Kidney (tissue), 22 donors: ENCODE results near the gene GRN. TPM values are rescaled to one million over a fixed set of nuclear protein-coding genes. Genes with fewer than 3 reads are reported as not detected.

ENCODE experiments used
- DNase-seq, 5 donors: peaks; one replicate each; pipeline ENCODE4 v3.0.0-alpha.2; 2013 to 2020
- FAIRE-seq: peaks from 2 replicates; lab custom pipeline; 2012; peaks lifted over from hg19 to GRCh38; lab: Jason Lieb, UNC
- H3K27ac ChIP-seq, 2 donors: one replicate each; pipeline ENCODE4 v1.7.0; 2013; ENCODE audit warnings: low read depth in 2 of 2, low read length in 2 of 2, inconsistent platforms in 1 of 2
- H3K27me3 ChIP-seq: one replicate; pipeline ENCODE4 v1.7.1; 2013; ENCODE audit warnings: low read length, inconsistent platforms; ENCODE audit not compliant: control insufficient read depth, insufficient read depth
- H3K36me3 ChIP-seq, 3 donors: one replicate each; pipeline versions ENCODE4 v1.7.0 to v1.7.1; 2013; ENCODE audit warnings: low read length in 3 of 3, control low read depth in 1 of 3, inconsistent platforms in 1 of 3; ENCODE audit not compliant: insufficient read depth in 3 of 3, control insufficient read depth in 2 of 3
- H3K4me1 ChIP-seq, 3 donors: one replicate each; pipeline versions ENCODE4 v1.7.0 to v1.7.1; 2013; ENCODE audit warnings: low read length in 3 of 3, inconsistent platforms in 1 of 3, low read depth in 1 of 3; ENCODE audit not compliant: control insufficient read depth in 2 of 3, insufficient read depth in 2 of 3
- H3K4me3 ChIP-seq, 3 donors: one replicate each; pipeline versions ENCODE4 v1.7.0 to v1.8.1; 2013; ENCODE audit warnings: low read length in 3 of 3, control low read depth in 1 of 3, inconsistent platforms in 1 of 3
- H3K9ac ChIP-seq, 3 donors: one replicate each; pipeline versions ENCODE4 v1.7.0 to v1.7.1; 2013; ENCODE audit warnings: low read length in 3 of 3, control low read depth in 1 of 3, inconsistent platforms in 1 of 3
- H3K9me3 ChIP-seq, 3 donors: one replicate each; pipeline versions ENCODE4 v1.7.0 to v1.7.1; 2013; ENCODE audit warnings: low read length in 3 of 3, control low read depth in 1 of 3, inconsistent platforms in 1 of 3; ENCODE audit not compliant: control insufficient read depth in 2 of 3, insufficient read depth in 1 of 3
- intact Hi-C: fragments of 100-400 bp; cut with DNase I; formaldehyde crosslinking; loops from one replicate; pipeline ENCODE4 v1.11.1; 2022
- long read RNA-seq, 10 donors: library from polyadenylated mRNA in 1 of 10; unstranded in 1 of 10; transcript quantifications; one replicate each; pipeline ENCODE4 v2.0.0 and lab custom pipeline, GENCODE V29; 2021 to 2026
- polyA plus RNA-seq: library from polyadenylated mRNA; stranded (reverse); fragments of 350-450 nt; fragmentation: Illumina TruSeq; extraction: RNeasy Lipid Tissue Mini Kit (QIAGEN cat#74804); gene quantifications from one replicate; pipeline ENCODE4 v1.2.3, GENCODE V29; 2014; ENCODE audit warnings: low read depth, low replicate concordance; ENCODE audit not compliant: insufficient read depth
- total RNA-seq: library from RNA; stranded (reverse); fragmentation: NEBNext Ultra II Directional; extraction: Animal tissue kit (Norgen Biotek cat#: 25700); gene quantifications from one replicate; pipeline ENCODE4 v1.2.1, GENCODE V29; 2021
- TF ChIP-seq, protein P1 (sequence below): IDR thresholded peaks from 3 replicates; pipeline ENCODE4 v1.5.1; 2012; ENCODE audit warnings: mild to moderate bottlenecking, moderate library complexity, borderline replicate concordance; ENCODE audit not compliant: insufficient read depth; ENCODE audit errors: extremely low read depth
- donor health status: control.
- donor health status: control.
- donor health status: control.
- donor health status: control.
- donor health status: control.
- donor health status: DM: yes; HTN: yes; CAD: no.
- donor health status: Normal renal cell carcinoma (clear cell type).

GRN gene
- total RNA-seq (353 TPM), polyA plus RNA-seq (235 TPM)
- long read RNA-seq, donor 1, transcript GRN-201 (13 exons, 2,342 nt): major isoform, 52 of 94 reads
- long read RNA-seq, donor 1, partial matches to known transcripts: 36 of 94 reads
- long read RNA-seq, donor 1, other reads (novel, unspliced or antisense): 5 of 94 reads
- long read RNA-seq, donor 2, transcript GRN-201 (13 exons, 2,342 nt): major isoform, 48 of 97 reads
- long read RNA-seq, donor 2, partial matches to known transcripts: 45 of 97 reads
- long read RNA-seq, donor 2, other reads (novel, unspliced or antisense): 0 of 97 reads
- long read RNA-seq, donor 3, transcript GRN-201 (13 exons, 2,342 nt): major isoform, 69 of 130 reads
- long read RNA-seq, donor 3, partial matches to known transcripts: 53 of 130 reads
- long read RNA-seq, donor 3, other reads (novel, unspliced or antisense): 5 of 130 reads
- long read RNA-seq, donor 4, transcript GRN-201 (13 exons, 2,342 nt): major isoform, 59 of 86 reads
- long read RNA-seq, donor 4, partial matches to known transcripts: 16 of 86 reads
- long read RNA-seq, donor 4, other reads (novel, unspliced or antisense): 7 of 86 reads
- long read RNA-seq, donor 5, partial matches to known transcripts: 0 of 3 reads
- long read RNA-seq, donor 5, other reads (novel, unspliced or antisense): 0 of 3 reads
- long read RNA-seq, donor 6, transcript GRN-201 (13 exons, 2,342 nt): major isoform, 47 of 77 reads
- long read RNA-seq, donor 6, partial matches to known transcripts: 30 of 77 reads
- long read RNA-seq, donor 6, other reads (novel, unspliced or antisense): 0 of 77 reads
- long read RNA-seq, donor 7, transcript GRN-201 (13 exons, 2,342 nt): major isoform, 161 of 465 reads
- long read RNA-seq, donor 7, partial matches to known transcripts: 279 of 465 reads
- long read RNA-seq, donor 7, other reads (novel, unspliced or antisense): 25 of 465 reads
- long read RNA-seq, donor 8, transcript GRN-201 (13 exons, 2,342 nt): major isoform, 50 of 141 reads
- long read RNA-seq, donor 8, partial matches to known transcripts: 90 of 141 reads
- long read RNA-seq, donor 8, other reads (novel, unspliced or antisense): 0 of 141 reads
- long read RNA-seq, donor 9, transcript GRN-201 (13 exons, 2,342 nt): major isoform, 25 of 48 reads
- long read RNA-seq, donor 9, partial matches to known transcripts: 22 of 48 reads
- long read RNA-seq, donor 9, other reads (novel, unspliced or antisense): 0 of 48 reads
- long read RNA-seq, donor 10, transcript GRN-201 (13 exons, 2,342 nt): major isoform, 37 of 126 reads
- long read RNA-seq, donor 10, partial matches to known transcripts: 86 of 126 reads
- long read RNA-seq, donor 10, other reads (novel, unspliced or antisense): 0 of 126 reads

DNA sequence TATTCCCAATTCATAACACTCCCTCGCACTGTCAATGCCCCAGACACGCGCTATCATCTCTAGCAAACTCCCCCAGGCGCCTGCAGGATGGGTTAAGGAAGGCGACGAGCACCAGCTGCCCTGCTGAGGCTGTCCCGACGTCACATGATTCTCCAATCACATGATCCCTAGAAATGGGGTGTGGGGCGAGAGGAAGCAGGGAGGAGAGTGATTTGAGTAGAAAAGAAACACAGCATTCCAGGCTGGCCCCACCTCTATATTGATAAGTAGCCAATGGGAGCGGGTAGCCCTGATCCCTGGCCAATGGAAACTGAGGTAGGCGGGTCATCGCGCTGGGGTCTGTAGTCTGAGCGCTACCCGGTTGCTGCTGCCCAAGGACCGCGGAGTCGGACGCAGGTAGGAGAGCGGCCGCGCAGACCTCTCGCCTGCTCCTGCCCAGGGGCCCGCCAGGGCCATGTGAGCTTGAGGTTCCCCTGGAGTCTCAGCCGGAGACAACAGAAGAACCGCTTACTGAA lies at the start of gene GRN:
Gene GRN, plus strand, starts transcription at position 364 of the 515 bp plus-strand sequence. CDS start 3,863 bp downstream, outside the sequence.
- H3K4me1 ChIP-seq: peaks cover 0 to 13% (median 0%) of the 10 kb centered on the region in 3 donors
- peak within 1 kb of the TSS; percentile 71 to 77 for H3K27ac ChIP-seq
- DNase-seq (peak; percentile 96 to 100 (median 98)), FAIRE-seq (peak; percentile 92)
- no peaks in the 10 kb centered on the region for H3K27me3 ChIP-seq
- peak within 1 kb of the TSS; percentile 74 to 99 (median 97) for H3K4me3 ChIP-seq
- H3K9me3 ChIP-seq: no peaks in the 10 kb centered on the region
- intact Hi-C loops: no loop called here
- H3K36me3 ChIP-seq: no peaks in the 10 kb centered on the region
- peak within 1 kb of the TSS; percentile 46 to 99 (median 93) for H3K9ac ChIP-seq
- TF ChIP-seq, protein P1, sequence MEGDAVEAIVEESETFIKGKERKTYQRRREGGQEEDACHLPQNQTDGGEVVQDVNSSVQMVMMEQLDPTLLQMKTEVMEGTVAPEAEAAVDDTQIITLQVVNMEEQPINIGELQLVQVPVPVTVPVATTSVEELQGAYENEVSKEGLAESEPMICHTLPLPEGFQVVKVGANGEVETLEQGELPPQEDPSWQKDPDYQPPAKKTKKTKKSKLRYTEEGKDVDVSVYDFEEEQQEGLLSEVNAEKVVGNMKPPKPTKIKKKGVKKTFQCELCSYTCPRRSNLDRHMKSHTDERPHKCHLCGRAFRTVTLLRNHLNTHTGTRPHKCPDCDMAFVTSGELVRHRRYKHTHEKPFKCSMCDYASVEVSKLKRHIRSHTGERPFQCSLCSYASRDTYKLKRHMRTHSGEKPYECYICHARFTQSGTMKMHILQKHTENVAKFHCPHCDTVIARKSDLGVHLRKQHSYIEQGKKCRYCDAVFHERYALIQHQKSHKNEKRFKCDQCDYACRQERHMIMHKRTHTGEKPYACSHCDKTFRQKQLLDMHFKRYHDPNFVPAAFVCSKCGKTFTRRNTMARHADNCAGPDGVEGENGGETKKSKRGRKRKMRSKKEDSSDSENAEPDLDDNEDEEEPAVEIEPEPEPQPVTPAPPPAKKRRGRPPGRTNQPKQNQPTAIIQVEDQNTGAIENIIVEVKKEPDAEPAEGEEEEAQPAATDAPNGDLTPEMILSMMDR: peak; percentile 3

- H3K4me1 ChIP-seq: no peaks in the 10 kb centered on the region
- no peaks in the 10 kb centered on the region for H3K9me3 ChIP-seq
- no peak overlapping the region for H3K4me3 ChIP-seq
- H3K27me3 ChIP-seq: no peaks in the 10 kb centered on the region
- no peak for DNase-seq
- H3K27ac ChIP-seq: no peak overlapping the region
- intact Hi-C loops: no loop called here
- H3K9ac ChIP-seq: no peak overlapping the region
- TF ChIP-seq, protein P1: no peak
- H3K36me3 ChIP-seq: no peaks in the 10 kb centered on the region
- FAIRE-seq: no peak
Observed at GRCh38 chr17:44297975-44298374, 47.1 kb upstream of the GRN start.

GRCh38 chr17:44304651-44305050 lies 40.5 kb upstream of the GRN start:
- Histone ChIP-seq H3K27me3 (no peaks in the 10 kb centered on the region), H3K9ac (no peak overlapping the region), H3K4me1 (peaks cover 0 to 9% (median 5%) of the 10 kb centered on the region in 3 donors), H3K4me3 (no peak overlapping the region), H3K9me3 (no peaks in the 10 kb centered on the region), H3K27ac (no peak overlapping the region), H3K36me3 (no peaks in the 10 kb centered on the region)
- DNase-seq: no peak
- intact Hi-C loops: no loop called here
- FAIRE-seq: no peak
- TF ChIP-seq, protein P1: no peak
